ENCODE measurements around the gene ZNRD2. TPM values are rescaled to one million over a fixed set of nuclear protein-coding genes. Genes with fewer than 3 reads are reported as not detected.

ZNRD2 gene
- polyA plus RNA-seq, 3 donors = 48.5 to 65.1 (median 56.2) TPM

- DNase-seq = no peak
- peaks cover 85% of the 10 kb centered on the region for H4K20me1 ChIP-seq (ENCODE audit: insufficient read depth, low read length)
- peaks cover 43% of the 10 kb centered on the region for H3K79me2 ChIP-seq (ENCODE audit: insufficient read depth, low read length)
- no peak for TF ChIP-seq CTCF (IDR thresholded peaks at IDR 0.05)
- Mint-ChIP-seq H3K4me1 (peaks cover 16% of the 10 kb centered on the region), H3K27ac (no peak overlapping the region), H3K4me3 (no peak overlapping the region), H3K27me3 (ENCODE audit: low read depth in 3 of 3) (no peaks in the 10 kb centered on the region), H3K9me3 (no peaks in the 10 kb centered on the region), H3K36me3 (peaks cover 59 to 96% of the 10 kb centered on the region in 2 donors)
- intact Hi-C loops (cut with micrococcal nuclease) = loop anchor here (10.0 kb wide), 3 partner anchors 83 to 373 kb away; no protein-coding TSS in a partner anchor
- no peak overlapping the region for H3K27ac ChIP-seq (ENCODE audit: low read depth in 1 of 2, low read length in 2 of 2)
- no peak overlapping the region for H3K4me3 ChIP-seq (replicated peaks in 1 of 3; ENCODE audit: low read depth in 2 of 3, low read length in 3 of 3)
- H3K9ac ChIP-seq (ENCODE audit: insufficient read depth, low read length, poor library complexity, severe bottlenecking) = no peak overlapping the region
- WGBS (ENCODE audit: insufficient coverage) = 96% methylated on average over 12 of the region's 14 CpGs
- no peaks in the 10 kb centered on the region for H3K9me3 ChIP-seq (replicated peaks in 1 of 2; ENCODE audit: control insufficient read depth in 1 of 2, insufficient read depth in 1 of 2, low read length in 2 of 2)
- peaks cover 11 to 16% of the 10 kb centered on the region in 2 donors for H3K4me1 ChIP-seq (ENCODE audit: control insufficient read depth in 1 of 2, insufficient read depth in 2 of 2, low read length in 2 of 2)
- H3K27me3 ChIP-seq (ENCODE audit: control insufficient read depth in 2 of 2, insufficient read depth in 2 of 2, low read length in 2 of 2) = no peaks in the 10 kb centered on the region
- H3K36me3 ChIP-seq (replicated peaks in 1 of 2; ENCODE audit: control insufficient read depth in 1 of 2, insufficient read depth in 2 of 2, low read length in 2 of 2) = peaks cover 89 to 91% of the 10 kb centered on the region in 2 donors
- no peak overlapping the region for H2AFZ ChIP-seq (ENCODE audit: insufficient read depth, low read depth, low read length, poor library complexity, severe bottlenecking)
- H3K4me2 ChIP-seq (replicated peaks; ENCODE audit: extremely low read depth, low read length, poor library complexity, severe bottlenecking) = no peak overlapping the region
These were observed 51.2 kb downstream of the ZNRD2 start for GRCh38 chr11:65621460-65621859.

Small RNAs within 50 kb of the gene (small RNA-seq; reads per million reads assigned to genes)
- not detected for gene AP001362.1 (ENCODE audit: insufficient read length, low read depth)

Other genes starting within 250 kb of the ZNRD2 start
- gene DPF2, start 236.6 kb upstream of the ZNRD2 start, polyA plus RNA-seq = 10 to 100 TPM; 35.7 to 39.0 (median 35.9) TPM
- 1 to 10 TPM; 1.7 to 3.7 (median 2.8) TPM for gene TIGD3, start 215.7 kb upstream of the ZNRD2 start, polyA plus RNA-seq
- gene SLC25A45, start 187.8 kb upstream of the ZNRD2 start, polyA plus RNA-seq = 10 to 100 TPM in 1 of 3 donors, 1 to 10 TPM in 2; 3.7 to 11.3 (median 4.1) TPM
- 10 to 100 TPM; 33.7 to 41.2 (median 35.4) TPM for gene FRMD8, start 183.8 kb upstream of the ZNRD2 start, polyA plus RNA-seq
- gene NEAT1, start 147.7 kb upstream of the ZNRD2 start, polyA plus RNA-seq = 100 to 1,000 TPM in 1 of 3 donors, 1 to 10 TPM in 1, under 1 TPM in 1; 0.90 to 293 (median 1.3) TPM
- 100 to 1,000 TPM; 263 to 815 (median 554) TPM for gene MALAT1, start 71.4 kb upstream of the ZNRD2 start, polyA plus RNA-seq
- gene SCYL1, start 45.4 kb upstream of the ZNRD2 start, polyA plus RNA-seq = 10 to 100 TPM; 18.6 to 71.6 (median 29.7) TPM
- gene LTBP3, start 12.1 kb upstream of the ZNRD2 start, polyA plus RNA-seq = 10 to 100 TPM in 1 of 3 donors, 1 to 10 TPM in 2; 3.4 to 19.4 (median 4.6) TPM
- 100 to 1,000 TPM in 1 of 3 donors, 10 to 100 TPM in 2; 51.3 to 139 (median 70.8) TPM for gene FAM89B, start 2.1 kb downstream of the ZNRD2 start, polyA plus RNA-seq
- gene EHBP1L1, start 5.6 kb downstream of the ZNRD2 start, polyA plus RNA-seq = 100 to 1,000 TPM in 1 of 3 donors, 10 to 100 TPM in 2; 29.6 to 507 (median 42.6) TPM
- gene KCNK7, start 25.3 kb downstream of the ZNRD2 start, polyA plus RNA-seq = 1 to 10 TPM in 1 of 3 donors, not detected in 2; 4.3 TPM
- 100 to 1,000 TPM in 1 of 3 donors, 10 to 100 TPM in 2; 20.8 to 116 (median 32.0) TPM for gene MAP3K11, start 43.7 kb downstream of the ZNRD2 start, polyA plus RNA-seq
- gene PCNX3, start 45.3 kb downstream of the ZNRD2 start, polyA plus RNA-seq = 10 to 100 TPM in 1 of 3 donors, 1 to 10 TPM in 1, under 1 TPM in 1; 0.58 to 36.4 (median 1.7) TPM
- gene SIPA1, start 67.6 kb downstream of the ZNRD2 start, polyA plus RNA-seq = 100 to 1,000 TPM in 1 of 3 donors, 10 to 100 TPM in 2; 83.4 to 110 (median 86.5) TPM
- 10 to 100 TPM; 21.3 to 67.9 (median 30.9) TPM for gene RELA, start 92.4 kb downstream of the ZNRD2 start, polyA plus RNA-seq
- 10 to 100 TPM; 32.5 to 48.7 (median 33.1) TPM for gene KAT5, start 141.8 kb downstream of the ZNRD2 start, polyA plus RNA-seq
- 100 to 1,000 TPM in 1 of 3 donors, 10 to 100 TPM in 2; 33.3 to 131 (median 95.2) TPM for gene RNASEH2C, start 150.3 kb downstream of the ZNRD2 start, polyA plus RNA-seq
- gene AP5B1, start 210.5 kb downstream of the ZNRD2 start, polyA plus RNA-seq = 10 to 100 TPM; 33.7 to 46.4 (median 35.1) TPM
- gene OVOL1, start 216.6 kb downstream of the ZNRD2 start, polyA plus RNA-seq = under 1 TPM in 1 of 3 donors, not detected in 2; 0.08 TPM